GM23338 (cell line): ENCODE results near the gene FREY1. TPM values are rescaled to one million over a fixed set of nuclear protein-coding genes. Genes with fewer than 3 reads are reported as not detected.

Source experiments
- ATAC-seq: fragments of 200-7000 bp; cut with Tn5 transposase; 3 replicates; pipeline ENCODE4 v1.9.1; 2020
- DNase-seq: peaks from one replicate; pipeline ENCODE4 v3.0.0-alpha.2; 2015; ENCODE audit warnings: low spot score
- H2AFZ ChIP-seq: fragments of 200-600 bp; sonication (generic); 2 replicates; pipeline ENCODE4 v1.8.0; 2016; ENCODE audit warnings: antibody characterized with exemption, mild to moderate bottlenecking, moderate library complexity
- H3F3A ChIP-seq: fragments of 200-600 bp; sonication (generic); replicated peaks from 2 replicates; pipeline ENCODE4 v1.8.0; 2017; ENCODE audit warnings: antibody characterized with exemption, mixed run types, low read depth
- H3K27ac ChIP-seq: fragments of 200-600 bp; sonication (generic); 2 replicates; pipeline ENCODE4 v1.6.1; 2016; ENCODE audit warnings: low read depth
- H3K27me3 ChIP-seq: fragments of 200-600 bp; sonication (generic); 2 replicates; pipeline ENCODE4 v1.8.0; 2016; ENCODE audit warnings: mild to moderate bottlenecking, mixed run types, moderate library complexity; ENCODE audit not compliant: insufficient read depth
- H3K36me3 ChIP-seq: fragments of 200-600 bp; sonication (generic); 2 replicates; pipeline ENCODE4 v1.8.0; 2016; ENCODE audit warnings: mild to moderate bottlenecking; ENCODE audit not compliant: insufficient read depth
- H3K4me1 ChIP-seq: fragments of 200-600 bp; sonication (generic); 2 replicates; pipeline ENCODE4 v1.8.0; 2016; ENCODE audit warnings: mild to moderate bottlenecking, moderate library complexity; ENCODE audit not compliant: insufficient read depth
- H3K4me2 ChIP-seq: fragments of 200-600 bp; sonication (generic); 2 replicates; pipeline ENCODE4 v1.7.1; 2017; ENCODE audit warnings: mixed run types
- H3K4me3 ChIP-seq: fragments of 200-600 bp; sonication (generic); 2 replicates; pipeline ENCODE4 v1.6.1; 2016; ENCODE audit warnings: mixed run types
- H3K79me2 ChIP-seq: fragments of 200-600 bp; sonication (generic); replicated peaks from 2 replicates; pipeline ENCODE4 v1.8.0; 2017; ENCODE audit warnings: mild to moderate bottlenecking; ENCODE audit not compliant: insufficient read depth
- H3K9me2 ChIP-seq: fragments of 200-600 bp; sonication (generic); 2 replicates; pipeline ENCODE4 v1.8.0; 2017; ENCODE audit not compliant: insufficient read depth
- H4K20me1 ChIP-seq: fragments of 200-600 bp; sonication (generic); replicated peaks from 2 replicates; pipeline ENCODE4 v1.8.0; 2017; ENCODE audit warnings: mild to moderate bottlenecking; ENCODE audit not compliant: insufficient read depth
- H3K27ac Mint-ChIP-seq: 2 replicates; pipeline ENCODE4 v1.8.0; 2020; ENCODE audit warnings: inconsistent platforms, mild to moderate bottlenecking, moderate library complexity, mixed read lengths
- H3K27me3 Mint-ChIP-seq: 3 replicates; pipeline ENCODE4 v1.8.0; 2022; ENCODE audit warnings: low read depth, mild to moderate bottlenecking, moderate library complexity, mixed read lengths, inconsistent platforms; ENCODE audit not compliant: insufficient read depth, poor library complexity
- H3K36me3 Mint-ChIP-seq: 3 replicates; pipeline ENCODE4 v1.8.0; 2021; ENCODE audit warnings: low read depth, mild to moderate bottlenecking, inconsistent platforms, moderate library complexity, mixed read lengths
- H3K4me1 Mint-ChIP-seq: 3 replicates; pipeline ENCODE4 v1.8.0; 2020; ENCODE audit warnings: mild to moderate bottlenecking, inconsistent platforms, mixed read lengths
- H3K4me3 Mint-ChIP-seq: 3 replicates; pipeline ENCODE4 v1.8.0; 2021; ENCODE audit warnings: moderate library complexity, mild to moderate bottlenecking, inconsistent platforms, mixed read lengths
- H3K9me3 Mint-ChIP-seq: 3 replicates; pipeline ENCODE4 v1.8.0; 2020; ENCODE audit warnings: moderate library complexity, mild to moderate bottlenecking, inconsistent platforms, mixed read lengths
- CREB1 ChIP-seq: fragments of 250-450 bp; sonication (Bioruptor Pico); IDR thresholded peaks from 2 replicates; pipeline ENCODE4 v1.5.0; 2020; ENCODE audit warnings: low read depth, mild to moderate bottlenecking, moderate library complexity
- ETS1 ChIP-seq: IDR thresholded peaks from 2 replicates; pipeline ENCODE4 v1.6.1; 2016; ENCODE audit warnings: antibody characterized with exemption
- NANOG ChIP-seq: IDR thresholded peaks from 2 replicates; pipeline ENCODE4 v1.6.1; 2016; ENCODE audit warnings: antibody characterized with exemption, borderline replicate concordance
- STAT1 ChIP-seq: IDR thresholded peaks from one replicate; pipeline ENCODE4 v1.6.1; 2016; ENCODE audit warnings: antibody characterized with exemption; ENCODE audit not compliant: unreplicated experiment
- ZNF114 ChIP-seq: fragments of 250-450 bp; sonication (Bioruptor Pico); IDR thresholded peaks from 2 replicates; pipeline ENCODE4 v1.5.0; 2020; ENCODE audit warnings: mild to moderate bottlenecking, moderate library complexity
- polyA plus RNA-seq: library from polyadenylated mRNA; unstranded; fragments of >200 nt; fragmentation: Nextera tagmentation; extraction: Ambion mirVana; gene quantifications from 2 replicates; pipeline ENCODE4 v1.2.1, GENCODE V29; 2016
- total RNA-seq: library from RNA; depleted of rRNA; stranded (reverse); fragments of >200 nt; shearing (Covaris generic); gene quantifications from 2 replicates; pipeline ENCODE4 v1.2.3, GENCODE V29; 2014
- TF ChIP-seq, protein P1 (sequence below): fragments of 250-450 bp; sonication (Bioruptor Pico); IDR thresholded peaks from 2 replicates; pipeline ENCODE4 v1.5.0; 2020; ENCODE audit warnings: mild to moderate bottlenecking, moderate library complexity

FREY1 gene
- total and polyA plus RNA-seq, 2 experiments from 2014 or later = 1.1 TPM; not detected in 1

GRCh38 chr11:45859661-45860140 lies 47.4 kb downstream of the FREY1 start (continued):
- TF ChIP-seq, protein P1, sequence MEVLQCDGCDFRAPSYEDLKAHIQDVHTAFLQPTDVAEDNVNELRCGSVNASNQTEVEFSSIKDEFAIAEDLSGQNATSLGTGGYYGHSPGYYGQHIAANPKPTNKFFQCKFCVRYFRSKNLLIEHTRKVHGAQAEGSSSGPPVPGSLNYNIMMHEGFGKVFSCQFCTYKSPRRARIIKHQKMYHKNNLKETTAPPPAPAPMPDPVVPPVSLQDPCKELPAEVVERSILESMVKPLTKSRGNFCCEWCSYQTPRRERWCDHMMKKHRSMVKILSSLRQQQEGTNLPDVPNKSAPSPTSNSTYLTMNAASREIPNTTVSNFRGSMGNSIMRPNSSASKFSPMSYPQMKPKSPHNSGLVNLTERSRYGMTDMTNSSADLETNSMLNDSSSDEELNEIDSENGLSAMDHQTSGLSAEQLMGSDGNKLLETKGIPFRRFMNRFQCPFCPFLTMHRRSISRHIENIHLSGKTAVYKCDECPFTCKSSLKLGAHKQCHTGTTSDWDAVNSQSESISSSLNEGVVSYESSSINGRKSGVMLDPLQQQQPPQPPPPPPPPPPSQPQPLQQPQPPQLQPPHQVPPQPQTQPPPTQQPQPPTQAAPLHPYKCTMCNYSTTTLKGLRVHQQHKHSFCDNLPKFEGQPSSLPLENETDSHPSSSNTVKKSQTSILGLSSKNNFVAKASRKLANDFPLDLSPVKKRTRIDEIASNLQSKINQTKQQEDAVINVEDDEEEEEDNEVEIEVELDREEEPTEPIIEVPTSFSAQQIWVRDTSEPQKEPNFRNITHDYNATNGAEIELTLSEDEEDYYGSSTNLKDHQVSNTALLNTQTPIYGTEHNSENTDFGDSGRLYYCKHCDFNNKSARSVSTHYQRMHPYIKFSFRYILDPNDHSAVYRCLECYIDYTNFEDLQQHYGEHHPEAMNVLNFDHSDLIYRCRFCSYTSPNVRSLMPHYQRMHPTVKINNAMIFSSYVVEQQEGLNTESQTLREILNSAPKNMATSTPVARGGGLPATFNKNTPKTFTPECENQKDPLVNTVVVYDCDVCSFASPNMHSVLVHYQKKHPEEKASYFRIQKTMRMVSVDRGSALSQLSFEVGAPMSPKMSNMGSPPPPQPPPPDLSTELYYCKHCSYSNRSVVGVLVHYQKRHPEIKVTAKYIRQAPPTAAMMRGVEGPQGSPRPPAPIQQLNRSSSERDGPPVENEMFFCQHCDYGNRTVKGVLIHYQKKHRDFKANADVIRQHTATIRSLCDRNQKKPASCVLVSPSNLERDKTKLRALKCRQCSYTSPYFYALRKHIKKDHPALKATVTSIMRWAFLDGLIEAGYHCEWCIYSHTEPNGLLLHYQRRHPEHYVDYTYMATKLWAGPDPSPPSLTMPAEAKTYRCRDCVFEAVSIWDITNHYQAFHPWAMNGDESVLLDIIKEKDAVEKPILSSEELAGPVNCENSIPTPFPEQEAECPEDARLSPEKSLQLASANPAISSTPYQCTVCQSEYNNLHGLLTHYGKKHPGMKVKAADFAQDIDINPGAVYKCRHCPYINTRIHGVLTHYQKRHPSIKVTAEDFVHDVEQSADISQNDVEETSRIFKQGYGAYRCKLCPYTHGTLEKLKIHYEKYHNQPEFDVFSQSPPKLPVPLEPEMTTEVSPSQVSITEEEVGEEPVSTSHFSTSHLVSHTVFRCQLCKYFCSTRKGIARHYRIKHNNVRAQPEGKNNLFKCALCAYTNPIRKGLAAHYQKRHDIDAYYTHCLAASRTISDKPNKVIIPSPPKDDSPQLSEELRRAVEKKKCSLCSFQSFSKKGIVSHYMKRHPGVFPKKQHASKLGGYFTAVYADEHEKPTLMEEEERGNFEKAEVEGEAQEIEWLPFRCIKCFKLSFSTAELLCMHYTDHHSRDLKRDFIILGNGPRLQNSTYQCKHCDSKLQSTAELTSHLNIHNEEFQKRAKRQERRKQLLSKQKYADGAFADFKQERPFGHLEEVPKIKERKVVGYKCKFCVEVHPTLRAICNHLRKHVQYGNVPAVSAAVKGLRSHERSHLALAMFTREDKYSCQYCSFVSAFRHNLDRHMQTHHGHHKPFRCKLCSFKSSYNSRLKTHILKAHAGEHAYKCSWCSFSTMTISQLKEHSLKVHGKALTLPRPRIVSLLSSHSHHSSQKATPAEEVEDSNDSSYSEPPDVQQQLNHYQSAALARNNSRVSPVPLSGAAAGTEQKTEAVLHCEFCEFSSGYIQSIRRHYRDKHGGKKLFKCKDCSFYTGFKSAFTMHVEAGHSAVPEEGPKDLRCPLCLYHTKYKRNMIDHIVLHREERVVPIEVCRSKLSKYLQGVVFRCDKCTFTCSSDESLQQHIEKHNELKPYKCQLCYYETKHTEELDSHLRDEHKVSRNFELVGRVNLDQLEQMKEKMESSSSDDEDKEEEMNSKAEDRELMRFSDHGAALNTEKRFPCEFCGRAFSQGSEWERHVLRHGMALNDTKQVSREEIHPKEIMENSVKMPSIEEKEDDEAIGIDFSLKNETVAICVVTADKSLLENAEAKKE (CRISPR knock-in tag) = no peak
- TF ChIP-seq ZNF114 (CRISPR knock-in tag) = no peak
- TF ChIP-seq ETS1 = no peak
- TF ChIP-seq NANOG = no peak

DNA sequence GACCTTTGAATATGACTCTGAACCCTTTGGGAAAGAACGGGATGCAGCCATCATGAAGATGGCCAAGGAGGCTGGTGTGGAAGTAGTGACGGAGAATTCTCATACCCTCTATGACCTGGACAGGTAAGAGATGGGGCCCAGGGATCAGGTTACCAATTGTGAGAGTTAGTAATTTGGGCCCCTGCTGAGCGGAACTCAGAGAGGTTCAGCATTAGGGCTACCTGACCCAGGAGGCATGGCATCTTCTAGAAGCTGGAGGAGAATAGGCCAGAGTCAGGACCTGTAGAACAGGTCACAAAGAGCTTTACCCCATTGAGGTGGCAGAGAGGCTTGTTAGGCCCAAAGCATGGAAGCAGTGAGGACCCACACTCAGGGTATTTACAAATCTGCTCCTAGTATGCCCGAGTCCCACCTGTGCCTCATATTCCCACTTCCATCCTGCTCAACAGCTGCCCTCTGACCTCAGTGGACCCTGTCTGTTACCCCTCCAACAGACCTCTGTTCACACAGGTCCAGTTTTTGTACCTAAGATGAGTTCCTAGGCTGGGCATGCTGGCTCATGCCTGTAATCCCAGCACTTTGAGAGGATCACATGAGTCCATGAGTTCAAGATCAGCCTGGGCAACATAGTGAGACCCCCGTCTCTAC lies 48.2 kb downstream of the FREY1 start:
- Histone ChIP-seq H4K20me1 (peaks cover 21% of the 10 kb centered on the region), H3K27me3 (no peaks in the 10 kb centered on the region), H3K9me2 (no peaks in the 10 kb centered on the region), H3K4me2 (peak overlapping the region; percentile 57; the same call in 1 of the 2 replicates), H3K4me3 (no peak overlapping the region), H3K36me3 (no peaks in the 10 kb centered on the region), H3K27ac (no peak overlapping the region), H2AFZ (no peak overlapping the region), H3K79me2 (peaks cover 7% of the 10 kb centered on the region), H3K4me1 (peaks cover 31% of the 10 kb centered on the region), H3F3A (no peaks in the 10 kb centered on the region)
- Mint-ChIP-seq H3K36me3 (peaks cover 21% of the 10 kb centered on the region; the same call in 1 of the 3 replicates), H3K27me3 (peaks cover 4% of the 10 kb centered on the region), H3K4me1 (peaks cover 39% of the 10 kb centered on the region), H3K4me3 (no peak overlapping the region), H3K27ac (peak overlapping the region; percentile 51), H3K9me3 (no peaks in the 10 kb centered on the region)
- DNase-seq = no peak
- peak; percentile 33 for ATAC-seq
- TF ChIP-seq STAT1 = no peak
- TF ChIP-seq, protein P1 (CRISPR knock-in tag) = no peak
- no peak for TF ChIP-seq CREB1 (CRISPR knock-in tag)
- TF ChIP-seq ETS1 = no peak
